Measurements from ENCODE around the gene IL1F10.

Gene IL1F10

DNA sequence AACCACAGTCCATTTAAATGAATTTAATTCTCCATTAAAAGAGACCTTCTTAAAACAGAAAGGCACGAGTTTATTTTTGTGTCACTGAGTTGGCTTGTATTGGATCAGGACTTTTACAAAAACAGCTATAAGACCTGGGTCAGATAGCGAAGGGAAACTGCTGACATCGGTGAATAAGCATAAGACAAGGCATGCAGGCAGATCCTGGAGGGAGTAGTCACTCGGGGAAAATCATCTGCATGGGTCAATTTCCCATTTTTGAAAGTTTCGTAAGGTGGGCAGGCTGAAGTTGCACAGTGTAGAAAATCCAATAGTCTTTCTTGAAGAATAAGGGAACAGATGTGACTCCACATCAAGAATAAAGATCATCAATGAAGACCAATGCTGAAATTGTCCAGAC is 28.1 kb upstream of the IL1F10 start:
- TF ChIP-seq, protein P1, sequence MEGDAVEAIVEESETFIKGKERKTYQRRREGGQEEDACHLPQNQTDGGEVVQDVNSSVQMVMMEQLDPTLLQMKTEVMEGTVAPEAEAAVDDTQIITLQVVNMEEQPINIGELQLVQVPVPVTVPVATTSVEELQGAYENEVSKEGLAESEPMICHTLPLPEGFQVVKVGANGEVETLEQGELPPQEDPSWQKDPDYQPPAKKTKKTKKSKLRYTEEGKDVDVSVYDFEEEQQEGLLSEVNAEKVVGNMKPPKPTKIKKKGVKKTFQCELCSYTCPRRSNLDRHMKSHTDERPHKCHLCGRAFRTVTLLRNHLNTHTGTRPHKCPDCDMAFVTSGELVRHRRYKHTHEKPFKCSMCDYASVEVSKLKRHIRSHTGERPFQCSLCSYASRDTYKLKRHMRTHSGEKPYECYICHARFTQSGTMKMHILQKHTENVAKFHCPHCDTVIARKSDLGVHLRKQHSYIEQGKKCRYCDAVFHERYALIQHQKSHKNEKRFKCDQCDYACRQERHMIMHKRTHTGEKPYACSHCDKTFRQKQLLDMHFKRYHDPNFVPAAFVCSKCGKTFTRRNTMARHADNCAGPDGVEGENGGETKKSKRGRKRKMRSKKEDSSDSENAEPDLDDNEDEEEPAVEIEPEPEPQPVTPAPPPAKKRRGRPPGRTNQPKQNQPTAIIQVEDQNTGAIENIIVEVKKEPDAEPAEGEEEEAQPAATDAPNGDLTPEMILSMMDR (IDR thresholded peaks at IDR 0.05; ENCODE audit: insufficient read depth, low read length, poor library complexity, severe bottlenecking) = no peak
- DNase-seq (ENCODE audit: extremely low read depth, insufficient read length) = no peak
- no peak overlapping the region for H3K4me3 ChIP-seq (replicated peaks; ENCODE audit: low read depth, low read length)
- no peaks in the 10 kb centered on the region; the same call in 1 of the 2 replicates for H3K27me3 ChIP-seq (replicated peaks; ENCODE audit: control insufficient read depth, insufficient read depth, low read length)
- H3K36me3 ChIP-seq (ENCODE audit: control insufficient read depth, insufficient read depth, low read length) = no peaks in the 10 kb centered on the region

DNA sequence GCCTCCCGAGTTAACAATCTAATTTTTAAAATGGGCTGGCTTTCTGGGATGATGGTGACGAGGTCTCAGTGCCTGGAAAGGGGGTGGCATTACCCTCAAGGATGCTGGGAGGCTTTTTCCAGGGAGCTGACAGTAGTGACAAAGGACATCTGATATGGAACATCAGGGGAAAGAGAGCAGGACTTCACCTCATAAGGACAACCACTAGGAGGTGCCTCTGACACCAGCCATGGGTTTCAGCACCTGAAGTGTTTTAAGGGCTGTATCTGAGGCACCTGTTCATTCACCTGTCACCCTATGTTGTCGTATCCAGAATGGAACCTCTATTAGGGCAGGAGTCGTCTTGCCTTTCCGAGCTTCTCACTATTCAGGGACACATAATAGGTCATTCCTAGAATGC is 25.9 kb upstream of the IL1F10 start:
- Histone ChIP-seq H3K27me3 (replicated peaks; ENCODE audit: control insufficient read depth, insufficient read depth, low read length) (no peaks in the 10 kb centered on the region; the same call in 1 of the 2 replicates), H3K36me3 (ENCODE audit: control insufficient read depth, insufficient read depth, low read length) (no peaks in the 10 kb centered on the region), H3K4me3 (replicated peaks; ENCODE audit: low read depth, low read length) (no peak overlapping the region)
- TF ChIP-seq, protein P1 (IDR thresholded peaks at IDR 0.05; ENCODE audit: insufficient read depth, low read length, poor library complexity, severe bottlenecking) = peak; percentile 39
- no peak for DNase-seq (ENCODE audit: extremely low read depth, insufficient read length)

DNA sequence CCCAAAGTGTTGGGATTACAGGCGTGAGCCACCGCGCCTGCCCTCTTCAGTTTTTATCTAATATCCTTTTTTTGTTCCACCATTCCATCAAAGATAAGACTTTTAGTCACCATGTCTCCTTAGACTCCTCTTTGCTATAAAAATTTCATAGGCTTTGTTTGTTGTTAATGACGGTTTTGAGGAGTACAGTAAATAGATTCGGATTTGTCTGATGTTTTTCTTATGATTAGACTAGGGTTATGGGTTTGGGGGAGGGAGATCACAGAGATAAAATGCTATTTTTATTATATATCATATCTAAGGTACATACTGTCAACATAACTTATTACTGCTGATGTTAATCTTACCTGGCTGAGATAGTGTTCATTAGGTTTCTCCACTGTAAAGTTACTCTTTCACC is 21.3 kb upstream of the IL1F10 start:
- Histone ChIP-seq H3K36me3 (ENCODE audit: control insufficient read depth, insufficient read depth, low read length) (no peaks in the 10 kb centered on the region), H3K27me3 (replicated peaks; ENCODE audit: control insufficient read depth, insufficient read depth, low read length) (no peaks in the 10 kb centered on the region; the same call in 1 of the 2 replicates), H3K4me3 (replicated peaks; ENCODE audit: low read depth, low read length) (no peak overlapping the region)
- TF ChIP-seq, protein P1 (IDR thresholded peaks at IDR 0.05; ENCODE audit: insufficient read depth, low read length, poor library complexity, severe bottlenecking) = no peak
- DNase-seq (ENCODE audit: extremely low read depth, insufficient read length) = no peak

DNA sequence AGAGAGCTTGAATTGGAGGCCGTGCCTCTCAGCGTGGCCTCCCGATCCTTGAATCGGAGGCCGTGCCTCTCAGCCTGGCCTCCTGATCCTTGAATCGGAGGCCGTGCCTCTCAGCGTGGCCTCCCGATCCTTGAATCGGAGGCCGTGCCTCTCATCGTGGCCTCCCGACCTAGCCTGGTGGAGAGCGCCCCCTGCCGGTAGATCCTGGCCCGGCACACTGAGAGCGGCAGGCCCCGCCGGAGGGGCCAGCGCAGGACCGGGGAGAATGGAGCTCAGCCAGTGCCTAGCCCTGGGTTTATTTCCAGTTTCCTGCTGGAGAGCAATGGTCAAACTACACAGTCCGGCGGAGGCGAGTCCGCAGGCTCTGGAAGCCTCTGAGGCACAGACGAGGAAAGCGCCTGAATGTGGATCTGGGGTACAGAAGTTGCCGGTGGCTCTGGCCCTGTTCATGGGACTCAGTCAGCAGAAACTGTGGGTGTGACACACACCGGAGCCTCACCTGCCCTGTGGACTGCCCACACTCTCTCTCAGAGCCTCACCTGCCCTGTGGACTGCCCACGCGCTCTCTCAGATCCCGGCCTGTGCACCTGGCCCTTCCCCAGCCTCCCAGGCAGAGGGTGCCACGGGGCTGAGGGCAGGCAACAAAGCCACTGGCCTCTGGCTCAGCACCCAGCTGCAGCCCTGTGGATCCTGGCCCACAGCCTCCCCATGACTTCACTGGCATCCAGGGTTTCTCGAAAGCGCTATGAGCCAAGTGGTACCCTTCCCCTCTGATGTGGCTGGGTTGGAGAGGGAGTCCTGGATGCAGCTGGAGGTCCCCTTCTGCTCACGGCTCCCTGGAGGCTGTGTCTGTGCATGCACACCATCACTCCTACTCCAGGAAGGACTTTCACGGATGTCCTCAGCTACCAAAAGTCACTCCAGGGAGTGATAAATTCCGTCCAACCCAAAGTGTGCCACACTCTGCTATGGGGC is 16.6 kb upstream of the IL1F10 start:
- Histone ChIP-seq H3K4me3 (replicated peaks; ENCODE audit: low read depth, low read length) (no peak overlapping the region), H3K36me3 (ENCODE audit: control insufficient read depth, insufficient read depth, low read length) (no peaks in the 10 kb centered on the region), H3K27me3 (replicated peaks; ENCODE audit: control insufficient read depth, insufficient read depth, low read length) (no peaks in the 10 kb centered on the region)
- TF ChIP-seq, protein P1 (IDR thresholded peaks at IDR 0.05; ENCODE audit: insufficient read depth, low read length, poor library complexity, severe bottlenecking) = no peak
- no peak for DNase-seq (ENCODE audit: extremely low read depth, insufficient read length)

DNA sequence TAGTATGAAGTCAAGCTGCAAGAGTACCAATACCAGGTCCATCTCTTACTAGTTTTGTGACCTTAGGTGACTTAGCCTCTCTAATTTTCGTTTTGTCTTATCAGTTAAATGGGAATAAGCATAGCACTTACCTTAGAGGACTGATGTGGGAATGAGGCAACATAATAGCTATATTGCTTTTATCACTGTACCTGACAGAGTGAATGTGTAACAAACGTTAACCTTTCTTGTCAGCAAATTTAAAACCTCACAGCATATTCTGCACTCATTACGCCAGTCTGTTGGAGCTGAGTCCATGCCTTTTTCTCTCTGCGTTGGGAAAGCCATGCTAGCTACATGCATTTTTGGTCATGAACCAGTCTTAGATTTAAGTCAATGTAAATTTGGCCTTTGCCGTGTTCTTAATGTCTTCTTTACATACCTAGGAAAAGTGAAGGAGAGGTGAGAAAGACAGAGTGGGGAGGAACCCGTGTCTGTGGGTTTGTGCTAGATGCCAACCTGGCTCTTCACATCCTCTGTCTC is 15.3 kb upstream of the IL1F10 start, which contains the start of gene IL36B:
TSS of gene IL36B (minus strand) at position 472 of the 522 bp plus-strand sequence.
- Histone ChIP-seq H3K36me3 (ENCODE audit: control insufficient read depth, insufficient read depth, low read length) (no peaks in the 10 kb centered on the region), H3K4me3 (replicated peaks; ENCODE audit: low read depth, low read length) (no peak within 1 kb of the TSS), H3K27me3 (replicated peaks; ENCODE audit: control insufficient read depth, insufficient read depth, low read length) (no peaks in the 10 kb centered on the region)
- TF ChIP-seq, protein P1 (IDR thresholded peaks at IDR 0.05; ENCODE audit: insufficient read depth, low read length, poor library complexity, severe bottlenecking) = no peak
- no peak for DNase-seq (ENCODE audit: extremely low read depth, insufficient read length)
